PC-9 (cell line): Measurements from ENCODE around the gene ANKRD11. TPM values are rescaled to one million over a fixed set of nuclear protein-coding genes. Genes with fewer than 3 reads are reported as not detected.
A peak's percentile ranks its signal among the peaks of the same experiment; 100 is the strongest.

Experiments
- BruUV-seq: library from RNA; stranded (reverse); fragments of 400-500 nt; replicated peaks from 2 replicates; lab custom pipeline; 2021; lab: Mats Ljungman, UMichigan
- CTCF ChIA-PET: fragments of 300-600 bp; sonication (Branson Sonifier 250); formaldehyde crosslinking; loops from one replicate; lab custom pipeline; 2022; ENCODE audit warnings: antibody characterized with exemption; lab: Charles Lee
- POLR2A ChIA-PET: fragments of 300-600 bp; sonication (Branson Sonifier 250); formaldehyde crosslinking; loops from one replicate; lab custom pipeline; 2022; ENCODE audit warnings: antibody characterized with exemption; ENCODE audit not compliant: unreplicated experiment; lab: Charles Lee
- DNase-seq, 2 experiments: peaks; one replicate each; pipeline versions ENCODE4 v3.0.0 to v3.0.0-alpha.2; 2015 to 2022; ENCODE audit warnings: mixed read lengths in 1 of 2
- H2AFZ ChIP-seq: fragments of 200-600 bp; sonication (generic); 2 replicates; pipeline ENCODE4 v1.8.1; 2017; ENCODE audit warnings: antibody characterized with exemption
- H3F3A ChIP-seq: fragments of 200-600 bp; sonication (generic); 2 replicates; pipeline ENCODE4 v1.8.1; 2017; ENCODE audit warnings: antibody characterized with exemption, mild to moderate bottlenecking, low read depth; ENCODE audit not compliant: insufficient read depth
- H3K27ac ChIP-seq: fragments of 200-600 bp; sonication (generic); 2 replicates; pipeline ENCODE4 v1.6.1; 2016; ENCODE audit warnings: mixed run types
- H3K27me3 ChIP-seq: fragments of 200-600 bp; sonication (generic); 2 replicates; pipeline ENCODE4 v1.6.1; 2016; ENCODE audit warnings: low read depth, mixed run types; ENCODE audit not compliant: insufficient read depth
- H3K36me3 ChIP-seq: fragments of 200-600 bp; sonication (generic); 2 replicates; pipeline ENCODE4 v1.6.1; 2016; ENCODE audit warnings: low read depth, mixed run types
- H3K4me1 ChIP-seq: fragments of 200-600 bp; sonication (generic); replicated peaks from 2 replicates; pipeline ENCODE4 v1.6.1; 2016; ENCODE audit warnings: mixed run types; ENCODE audit not compliant: insufficient read depth
- H3K4me2 ChIP-seq: fragments of 200-600 bp; sonication (generic); 2 replicates; pipeline ENCODE4 v1.6.1; 2017; ENCODE audit warnings: mixed run types
- H3K4me3 ChIP-seq: fragments of 200-600 bp; sonication (generic); 2 replicates; pipeline ENCODE4 v1.6.1; 2016; ENCODE audit warnings: mixed run types
- H3K79me2 ChIP-seq: fragments of 200-600 bp; sonication (generic); 2 replicates; pipeline ENCODE4 v1.6.1; 2017; ENCODE audit warnings: low read depth, mixed run types
- H3K9me2 ChIP-seq: fragments of 200-600 bp; sonication (generic); 2 replicates; pipeline ENCODE4 v1.8.1; 2017; ENCODE audit warnings: mild to moderate bottlenecking; ENCODE audit not compliant: insufficient read depth
- H3K9me3 ChIP-seq: fragments of 200-600 bp; sonication (generic); 2 replicates; pipeline ENCODE4 v1.8.1; 2016; ENCODE audit warnings: low read depth; ENCODE audit not compliant: insufficient read depth
- H4K20me1 ChIP-seq: fragments of 200-600 bp; sonication (generic); 2 replicates; pipeline ENCODE4 v1.8.1; 2017; ENCODE audit not compliant: insufficient read depth
- EZH2 ChIP-seq: fragments of 200-600 bp; sonication (generic); IDR thresholded peaks from 2 replicates; pipeline ENCODE4 v1.8.0; 2017; ENCODE audit warnings: antibody characterized with exemption, low read depth
- intact Hi-C: fragments of 100-400 bp; cut with micrococcal nuclease; formaldehyde crosslinking; loops from one replicate; pipeline ENCODE4 v1.10.0; 2022; ENCODE audit not compliant: unreplicated experiment
- total RNA-seq: library from RNA; stranded (reverse); gene quantifications from 2 replicates; pipeline ENCODE4 v1.2.3, GENCODE V29; 2021
- TF ChIP-seq, protein P1 (sequence below): fragments of 200-600 bp; sonication (generic); conservative IDR thresholded peaks from 2 replicates; pipeline ENCODE4 v1.6.1; 2017; ENCODE audit warnings: mixed run types, antibody characterized with exemption, mild to moderate bottlenecking, moderate library complexity

ANKRD11 gene
- total RNA-seq, 1 experiment from 2014 or later = 220 TPM

DNA sequence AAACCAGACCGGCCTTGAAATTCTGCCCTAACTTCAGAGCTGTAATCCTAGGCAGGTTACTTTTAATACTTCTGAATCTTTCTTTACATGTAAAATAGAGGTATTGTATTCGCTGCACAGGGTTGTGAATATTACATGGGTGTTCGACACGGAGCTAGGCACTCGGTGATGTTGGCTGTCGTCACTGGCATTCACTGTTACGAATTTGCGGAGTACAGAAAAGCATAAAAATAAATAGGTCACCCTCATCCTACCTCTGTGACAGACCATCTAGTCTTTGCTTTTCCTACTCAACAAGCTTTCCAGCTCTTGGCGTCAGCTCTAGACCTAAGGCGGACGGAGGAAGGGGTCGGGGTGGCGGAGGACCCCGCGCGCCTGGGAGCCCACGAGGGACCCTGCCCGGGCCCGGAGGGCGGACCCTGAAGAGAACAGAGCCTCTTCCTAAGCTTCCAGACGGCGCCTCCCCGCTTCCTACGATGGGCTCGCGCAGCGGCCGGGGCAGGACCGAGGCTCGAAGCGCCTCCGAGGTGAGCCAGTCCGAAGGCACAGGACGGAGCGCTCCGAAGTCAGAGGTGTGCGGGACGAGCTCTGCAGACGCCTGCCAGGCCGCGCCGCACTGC lies 17.0 kb upstream of the ANKRD11 start:
- Histone ChIP-seq H3K79me2 (peaks cover 57% of the 10 kb centered on the region), H3K27me3 (no peaks in the 10 kb centered on the region), H2AFZ (peak overlapping the region; percentile 81), H3K4me2 (peak overlapping the region; percentile 100), H3K4me3 (peak overlapping the region; percentile 84), H3K9me2 (no peaks in the 10 kb centered on the region), H3K9me3 (no peaks in the 10 kb centered on the region), H4K20me1 (peaks cover 13% of the 10 kb centered on the region), H3K4me1 (peaks cover 54% of the 10 kb centered on the region), H3K36me3 (peaks cover 8% of the 10 kb centered on the region), H3F3A (peaks cover 49% of the 10 kb centered on the region), H3K27ac (peak overlapping the region; percentile 60)
- no TSS peak for BruUV-seq
- DNase-seq = no peak
- no peak for TF ChIP-seq EZH2
- ChIA-PET CTCF (interaction anchor here (0.6 kb wide), 1 partner anchor 44 kb away, joined by 4 read pairs; no protein-coding TSS in a partner anchor), POLR2A (interaction anchor here (0.5 to 0.6 kb wide), 3 partner anchors 16 to 38 kb away, joined by 3 to 4 read pairs (median 3); no protein-coding TSS in a partner anchor)
- intact Hi-C loops = loop anchor here (5.0 kb wide), 1 partner anchor 55 kb away; the partner anchor contains the start of gene RPL13

GRCh38 chr16:89506791-89507191 lies 16.4 kb upstream of the ANKRD11 start:
- no peak for DNase-seq
- Histone ChIP-seq H3K27ac (peak overlapping the region; percentile 74), H3K4me2 (peak overlapping the region; percentile 100), H4K20me1 (peaks cover 13% of the 10 kb centered on the region), H2AFZ (peak overlapping the region; percentile 81; the same call in 1 of the 2 replicates), H3K9me3 (no peaks in the 10 kb centered on the region), H3K4me1 (peaks cover 58% of the 10 kb centered on the region), H3K4me3 (peak overlapping the region; percentile 84; the same call in 1 of the 2 replicates), H3K36me3 (peaks cover 8% of the 10 kb centered on the region), H3K27me3 (no peaks in the 10 kb centered on the region), H3F3A (peaks cover 54% of the 10 kb centered on the region), H3K9me2 (no peaks in the 10 kb centered on the region), H3K79me2 (peaks cover 57% of the 10 kb centered on the region)
- intact Hi-C loops = loop anchor here (5.0 kb wide), 1 partner anchor 56 kb away; the partner anchor contains the start of gene RPL13
- ChIA-PET CTCF (no interaction called here), POLR2A (interaction anchor here (0.6 kb wide), 2 partner anchors 26 to 37 kb away, joined by 3 to 4 read pairs; no protein-coding TSS in a partner anchor)
- TF ChIP-seq, protein P1, sequence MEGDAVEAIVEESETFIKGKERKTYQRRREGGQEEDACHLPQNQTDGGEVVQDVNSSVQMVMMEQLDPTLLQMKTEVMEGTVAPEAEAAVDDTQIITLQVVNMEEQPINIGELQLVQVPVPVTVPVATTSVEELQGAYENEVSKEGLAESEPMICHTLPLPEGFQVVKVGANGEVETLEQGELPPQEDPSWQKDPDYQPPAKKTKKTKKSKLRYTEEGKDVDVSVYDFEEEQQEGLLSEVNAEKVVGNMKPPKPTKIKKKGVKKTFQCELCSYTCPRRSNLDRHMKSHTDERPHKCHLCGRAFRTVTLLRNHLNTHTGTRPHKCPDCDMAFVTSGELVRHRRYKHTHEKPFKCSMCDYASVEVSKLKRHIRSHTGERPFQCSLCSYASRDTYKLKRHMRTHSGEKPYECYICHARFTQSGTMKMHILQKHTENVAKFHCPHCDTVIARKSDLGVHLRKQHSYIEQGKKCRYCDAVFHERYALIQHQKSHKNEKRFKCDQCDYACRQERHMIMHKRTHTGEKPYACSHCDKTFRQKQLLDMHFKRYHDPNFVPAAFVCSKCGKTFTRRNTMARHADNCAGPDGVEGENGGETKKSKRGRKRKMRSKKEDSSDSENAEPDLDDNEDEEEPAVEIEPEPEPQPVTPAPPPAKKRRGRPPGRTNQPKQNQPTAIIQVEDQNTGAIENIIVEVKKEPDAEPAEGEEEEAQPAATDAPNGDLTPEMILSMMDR = no peak
- no peak for TF ChIP-seq EZH2
- TSS peak; percentile 53 for BruUV-seq

- Histone ChIP-seq H3K4me2 (peak overlapping the region; percentile 77), H3K27ac (peak overlapping the region; percentile 74), H3K4me1 (peaks cover 59% of the 10 kb centered on the region), H3K36me3 (peaks cover 8% of the 10 kb centered on the region), H3K9me2 (no peaks in the 10 kb centered on the region), H2AFZ (no peak overlapping the region), H3K27me3 (no peaks in the 10 kb centered on the region), H3K4me3 (peak overlapping the region; percentile 40; the same call in 1 of the 2 replicates), H3F3A (peaks cover 60% of the 10 kb centered on the region), H3K79me2 (peaks cover 54% of the 10 kb centered on the region), H4K20me1 (peaks cover 13% of the 10 kb centered on the region), H3K9me3 (no peaks in the 10 kb centered on the region)
- BruUV-seq = no TSS peak
- intact Hi-C loops = loop anchor here (5.0 kb wide), 1 partner anchor 56 kb away; the partner anchor contains the start of gene RPL13
- DNase-seq = no peak
- ChIA-PET CTCF (no interaction called here), POLR2A (no interaction called here)
- TF ChIP-seq, protein P1 = no peak
- no peak for TF ChIP-seq EZH2
These were observed 15.7 kb upstream of the ANKRD11 start for GRCh38 chr16:89506113-89506504.
